Measurements from ENCODE around the gene WDR74. TPM values are rescaled to one million over a fixed set of nuclear protein-coding genes. Genes with fewer than 3 reads are reported as not detected.

Gene WDR74
- total and polyA plus RNA-seq, 2 of the 13 experiments (the other 11 are each of a cell fraction or from before 2014, with no cell fraction given), result 77.0 to 83.3 TPM

GRCh38 chr11:62805076-62805892 is 34.1 kb downstream of the WDR74 start, which contains the start of gene NXF1 (continued):
- TF ChIP-seq ZBTB34 (CRISPR knock-in tag; IDR thresholded peaks at IDR 0.05) (no peak), SNAPC5 (CRISPR knock-in tag; IDR thresholded peaks at IDR 0.05; ENCODE audit: borderline replicate concordance) (no peak), SSRP1 (CRISPR knock-in tag; IDR thresholded peaks at IDR 0.05) (no peak; the same call in 1 of the 2 replicates), ZKSCAN1 (IDR thresholded peaks at IDR 0.05; ENCODE audit: low read length) (no peak), ZBTB26 (CRISPR knock-in tag; IDR thresholded peaks at IDR 0.05; ENCODE audit: borderline replicate concordance) (peak; percentile 84), ZBTB43 (CRISPR knock-in tag; conservative IDR thresholded peaks at IDR 0.05) (peak; percentile 62; the same call in 1 of the 2 replicates), CBX1 (IDR thresholded peaks at IDR 0.05; ENCODE audit: low read depth) (peak; percentile 81), FOXK2 (IDR thresholded peaks at IDR 0.05) (no peak), SRSF9 (IDR thresholded peaks at IDR 0.05; ENCODE audit: borderline replicate concordance, insufficient read depth, low read depth, low read length, poor library complexity, severe bottlenecking) (no peak), ZNF431 (CRISPR knock-in tag; IDR thresholded peaks at IDR 0.05; ENCODE audit: borderline replicate concordance, low read depth) (no peak), MYC (CRISPR knock-in tag; IDR thresholded peaks at IDR 0.05; ENCODE audit: borderline replicate concordance) (peak; percentile 78; the same call in 1 of the 2 replicates), TRAFD1 (CRISPR knock-in tag; IDR thresholded peaks at IDR 0.05; ENCODE audit: borderline replicate concordance) (no peak), RELA (CRISPR knock-in tag; IDR thresholded peaks at IDR 0.05) (no peak), PAWR (CRISPR knock-in tag; IDR thresholded peaks at IDR 0.05; ENCODE audit: borderline replicate concordance) (no peak), NFKBIZ (CRISPR knock-in tag; IDR thresholded peaks at IDR 0.05) (no peak; the same call in 1 of the 2 replicates), THAP8 (CRISPR knock-in tag; IDR thresholded peaks at IDR 0.05; ENCODE audit: borderline replicate concordance) (0 out of 2 replicates have a peak, but pooled peaks have one; percentile 32)

All from HepG2 (cell line).